HL-60 (cell line): ENCODE data around the gene OR5B12.

Experiments used
- DNase-seq, 2 experiments: peaks; one replicate each; pipeline ENCODE4 v3.0.0-alpha.2; 2010 to 2020; ENCODE audit warnings: low read depth in 1 of 2, low spot score in 1 of 2
- H3K27ac ChIP-seq: fragments of 250-450 bp; sonication (Bioruptor Pico); replicated peaks from 2 replicates; pipeline ENCODE4 v1.5.1; 2020; ENCODE audit warnings: mild to moderate bottlenecking, moderate library complexity
- H3K27me3 ChIP-seq: fragments of 250-450 bp; sonication (Bioruptor Pico); 2 replicates; pipeline ENCODE4 v1.5.1; 2021; ENCODE audit warnings: mild to moderate bottlenecking, moderate library complexity; ENCODE audit not compliant: insufficient read depth, poor library complexity, severe bottlenecking
- H3K4me3 ChIP-seq: replicated peaks from 2 replicates; pipeline ENCODE4 v1.5.1; 2011; ENCODE audit warnings: mild to moderate bottlenecking, control low read depth, low read length; ENCODE audit not compliant: insufficient read depth
- CTCF ChIP-seq: IDR thresholded peaks from one replicate; pipeline ENCODE4 v1.5.1; 2011; ENCODE audit warnings: low read length, control low read depth, inconsistent platforms; ENCODE audit not compliant: insufficient read depth
- GABPA ChIP-seq: IDR thresholded peaks from 2 replicates; pipeline ENCODE4 v1.6.1; 2012; ENCODE audit warnings: low read depth
- POLR2AphosphoS5 ChIP-seq: IDR thresholded peaks from 2 replicates; pipeline ENCODE4 v1.6.1; 2012; ENCODE audit warnings: low read depth
- SPI1 ChIP-seq: IDR thresholded peaks from 2 replicates; pipeline ENCODE4 v1.6.1; 2012; ENCODE audit warnings: low read depth, mild to moderate bottlenecking, borderline replicate concordance
- TF ChIP-seq, protein P1 (sequence below): IDR thresholded peaks from 2 replicates; pipeline ENCODE4 v1.6.1; 2012; ENCODE audit warnings: low read depth; ENCODE audit not compliant: insufficient replicate concordance

OR5B12 gene

GRCh38 chr11:58390551-58391063 is 51.4 kb downstream of the OR5B12 start:
- no peak for TF ChIP-seq POLR2AphosphoS5
- TF ChIP-seq, protein P1, sequence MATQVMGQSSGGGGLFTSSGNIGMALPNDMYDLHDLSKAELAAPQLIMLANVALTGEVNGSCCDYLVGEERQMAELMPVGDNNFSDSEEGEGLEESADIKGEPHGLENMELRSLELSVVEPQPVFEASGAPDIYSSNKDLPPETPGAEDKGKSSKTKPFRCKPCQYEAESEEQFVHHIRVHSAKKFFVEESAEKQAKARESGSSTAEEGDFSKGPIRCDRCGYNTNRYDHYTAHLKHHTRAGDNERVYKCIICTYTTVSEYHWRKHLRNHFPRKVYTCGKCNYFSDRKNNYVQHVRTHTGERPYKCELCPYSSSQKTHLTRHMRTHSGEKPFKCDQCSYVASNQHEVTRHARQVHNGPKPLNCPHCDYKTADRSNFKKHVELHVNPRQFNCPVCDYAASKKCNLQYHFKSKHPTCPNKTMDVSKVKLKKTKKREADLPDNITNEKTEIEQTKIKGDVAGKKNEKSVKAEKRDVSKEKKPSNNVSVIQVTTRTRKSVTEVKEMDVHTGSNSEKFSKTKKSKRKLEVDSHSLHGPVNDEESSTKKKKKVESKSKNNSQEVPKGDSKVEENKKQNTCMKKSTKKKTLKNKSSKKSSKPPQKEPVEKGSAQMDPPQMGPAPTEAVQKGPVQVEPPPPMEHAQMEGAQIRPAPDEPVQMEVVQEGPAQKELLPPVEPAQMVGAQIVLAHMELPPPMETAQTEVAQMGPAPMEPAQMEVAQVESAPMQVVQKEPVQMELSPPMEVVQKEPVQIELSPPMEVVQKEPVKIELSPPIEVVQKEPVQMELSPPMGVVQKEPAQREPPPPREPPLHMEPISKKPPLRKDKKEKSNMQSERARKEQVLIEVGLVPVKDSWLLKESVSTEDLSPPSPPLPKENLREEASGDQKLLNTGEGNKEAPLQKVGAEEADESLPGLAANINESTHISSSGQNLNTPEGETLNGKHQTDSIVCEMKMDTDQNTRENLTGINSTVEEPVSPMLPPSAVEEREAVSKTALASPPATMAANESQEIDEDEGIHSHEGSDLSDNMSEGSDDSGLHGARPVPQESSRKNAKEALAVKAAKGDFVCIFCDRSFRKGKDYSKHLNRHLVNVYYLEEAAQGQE = no peak
- no peak for TF ChIP-seq GABPA
- no peak for TF ChIP-seq SPI1
- no peak for TF ChIP-seq CTCF
- no peaks in the 10 kb centered on the region for H3K27me3 ChIP-seq

More at GRCh38 chr11:58390551-58391063, 51.4 kb downstream of the OR5B12 start:
- no peak for DNase-seq
- H3K27ac ChIP-seq = no peak overlapping the region
- H3K4me3 ChIP-seq = no peak overlapping the region
